ENCODE results near the gene GRIN3A. TPM values are rescaled to one million over a fixed set of nuclear protein-coding genes. Genes with fewer than 3 reads are reported as not detected.
"Not testable (repeated sequence)": the region's sequence is repeated elsewhere in the genome, so short reads cannot be mapped to it uniquely, and the experiment has no call there.

GRIN3A gene
- total RNA-seq, 1 donor from 2014 or later: 0.08 TPM

DNA sequence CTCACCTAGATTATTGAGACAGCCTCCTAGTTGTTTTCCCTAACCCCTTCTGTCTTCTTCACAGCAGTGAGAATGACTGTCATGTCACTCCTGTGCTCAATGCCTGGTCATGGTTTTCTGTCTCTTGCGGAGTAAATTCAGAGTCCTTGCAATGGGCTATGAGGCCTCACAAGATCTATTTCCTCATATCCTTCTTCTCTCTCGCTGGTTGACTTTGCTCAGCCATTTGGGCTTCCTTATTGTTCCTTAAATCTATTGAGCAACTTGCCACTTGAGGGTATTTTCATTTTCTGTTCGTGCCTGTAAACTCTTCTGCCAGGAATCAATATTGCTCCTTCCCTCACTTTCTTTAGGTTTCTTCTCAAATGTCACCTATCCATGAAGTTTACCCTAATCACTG is 152.7 kb downstream of the GRIN3A start:
- DNase-seq (ENCODE audit: low spot score) (no peak), ATAC-seq (no peak)

- DNase-seq (ENCODE audit: low spot score): no peak
- ATAC-seq: no peak
Measured at GRCh38 chr9:101582553-101582952, 155.9 kb downstream of the GRIN3A start.

DNA sequence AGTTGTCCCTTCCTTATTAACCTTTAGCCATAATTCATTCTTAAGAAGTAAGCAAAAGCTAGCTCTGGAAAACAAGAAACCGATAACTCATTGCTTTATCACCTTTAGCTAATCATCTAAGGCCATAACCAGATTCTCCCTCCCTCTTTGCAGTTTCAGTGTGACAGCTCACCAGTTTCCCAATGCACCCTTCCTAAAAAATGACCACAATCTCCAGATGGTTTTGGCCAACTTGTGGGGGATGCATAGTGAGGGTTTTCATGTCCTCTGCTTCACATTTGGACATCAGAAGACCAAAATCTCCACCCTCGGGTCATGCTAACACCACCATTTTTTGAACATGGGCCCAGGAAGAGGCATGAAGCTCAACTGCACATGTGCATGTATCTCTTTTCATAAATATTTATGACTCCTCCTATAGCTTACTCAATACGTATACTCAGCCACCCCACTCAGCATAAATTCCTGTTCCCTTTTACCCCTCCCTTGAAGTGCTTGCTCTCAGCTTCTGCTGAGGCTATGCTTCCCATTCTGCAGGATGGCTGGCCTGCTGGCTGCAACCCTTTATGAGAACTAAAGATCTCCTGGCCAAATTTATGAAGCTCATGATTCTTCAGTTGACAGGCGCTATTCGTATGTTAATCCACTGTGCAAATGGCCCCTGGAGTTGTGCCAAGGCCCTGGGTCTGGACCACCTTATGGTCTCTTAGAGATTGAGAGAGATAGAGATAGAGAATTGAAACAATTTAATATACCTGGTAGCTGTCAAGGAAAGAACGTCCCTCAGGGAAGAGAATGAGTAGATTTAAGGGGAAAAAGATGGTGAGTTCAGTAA is 158.5 kb downstream of the GRIN3A start:
- DNase-seq (ENCODE audit: low spot score) (no peak), ATAC-seq (peak; percentile 31)

DNA sequence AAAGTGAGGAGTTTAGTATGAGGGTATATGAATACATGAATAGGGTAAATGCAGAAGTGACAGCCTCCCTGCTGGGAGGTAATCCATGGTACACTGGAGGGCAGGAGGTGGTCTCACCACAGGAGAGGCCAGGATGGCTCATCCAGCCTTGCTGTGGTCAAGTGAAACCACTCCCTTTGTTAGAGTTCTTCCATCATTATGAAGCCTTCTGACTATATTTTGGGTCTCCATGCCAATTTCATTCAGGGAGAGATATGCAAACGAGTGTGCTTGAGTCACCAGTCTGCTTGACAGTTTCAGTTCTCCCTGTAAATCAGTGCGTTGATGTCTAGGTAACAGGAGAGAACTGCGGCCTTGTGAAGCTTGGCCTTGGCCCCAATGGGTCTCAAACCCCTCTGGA is 160.1 kb downstream of the GRIN3A start:
- no peak for DNase-seq (ENCODE audit: low spot score)
- ATAC-seq: no peak

GRCh38 chr9:101574731-101575333 is 163.6 kb downstream of the GRIN3A start:
- DNase-seq (ENCODE audit: low spot score) (peak; percentile 46), ATAC-seq (peak; percentile 80)

- ATAC-seq: no peak
Measured at GRCh38 chr9:101572316-101572715, 166.1 kb downstream of the GRIN3A start.

GRCh38 chr9:101571114-101571513 is 167.3 kb downstream of the GRIN3A start:
- ATAC-seq: no peak
- no peak for DNase-seq (ENCODE audit: low spot score)

More at GRCh38 chr9:101572316-101572715, 166.1 kb downstream of the GRIN3A start:
- no peak for DNase-seq (ENCODE audit: low spot score)

DNA sequence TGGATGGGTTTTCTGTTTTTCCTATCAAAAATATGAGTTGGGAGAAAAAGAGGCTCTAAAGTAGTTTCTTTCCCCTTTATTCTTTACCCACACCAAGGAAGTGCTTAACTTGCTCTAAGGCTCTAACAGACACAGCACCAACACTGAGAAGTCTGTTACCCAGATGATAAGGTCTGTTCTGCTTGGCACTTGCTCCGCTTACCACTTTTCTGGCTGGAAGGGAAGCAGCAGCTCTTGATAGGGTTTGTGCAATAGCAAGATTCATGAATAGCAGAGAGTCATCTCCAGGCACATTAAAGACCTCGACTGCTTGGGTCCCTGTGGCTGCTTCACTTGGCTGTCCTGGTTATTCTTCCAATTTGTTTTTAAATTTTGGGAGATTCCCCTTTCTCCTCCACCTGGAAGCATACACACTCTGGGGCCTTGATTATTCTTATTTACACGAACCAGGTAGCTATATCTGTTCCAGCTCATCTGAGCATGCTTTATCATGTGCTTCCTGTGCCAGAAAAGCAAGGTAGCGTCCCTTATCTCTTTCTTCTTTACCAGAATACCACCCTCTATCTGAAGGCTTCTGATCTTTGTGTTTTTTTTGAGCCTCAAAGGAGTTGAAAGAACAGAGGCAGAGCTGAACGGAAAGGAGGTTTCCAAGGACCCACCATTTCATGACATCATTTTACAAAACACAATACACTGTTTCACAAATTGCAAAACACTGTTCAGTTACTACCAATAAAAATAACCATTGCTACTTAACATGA is 168.5 kb downstream of the GRIN3A start:
- ATAC-seq (no peak), DNase-seq (ENCODE audit: low spot score) (no peak)

DNA sequence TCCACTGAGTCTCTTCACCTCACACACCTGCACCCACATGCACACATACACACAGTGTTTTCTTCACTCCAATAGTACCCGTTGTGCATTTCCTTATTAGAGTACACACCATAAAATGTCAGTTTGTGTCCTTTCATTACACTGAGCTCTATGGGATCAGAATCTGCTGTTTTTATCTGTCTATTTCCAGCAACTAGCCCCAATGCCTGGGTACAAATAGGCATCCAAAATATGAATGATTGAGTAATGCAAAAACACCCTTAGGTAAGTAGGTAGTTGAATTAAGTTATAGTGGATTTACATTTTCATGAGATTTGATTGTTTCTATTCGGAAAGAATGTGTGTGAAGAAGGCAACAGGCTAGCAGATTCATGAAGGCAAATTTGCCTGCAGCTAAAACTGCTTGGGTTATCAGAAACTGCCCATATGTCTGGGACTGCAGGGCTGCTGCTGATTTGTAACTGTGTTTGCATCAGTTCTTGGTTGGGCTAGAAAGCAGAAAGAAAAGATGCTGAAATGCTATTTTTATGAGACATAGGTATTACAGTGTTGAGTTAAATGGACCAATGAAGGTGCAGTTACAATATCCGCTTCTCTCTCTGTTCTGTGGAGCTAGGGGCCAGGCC is 170.6 kb downstream of the GRIN3A start:
- no peak for DNase-seq (ENCODE audit: low spot score)

DNA sequence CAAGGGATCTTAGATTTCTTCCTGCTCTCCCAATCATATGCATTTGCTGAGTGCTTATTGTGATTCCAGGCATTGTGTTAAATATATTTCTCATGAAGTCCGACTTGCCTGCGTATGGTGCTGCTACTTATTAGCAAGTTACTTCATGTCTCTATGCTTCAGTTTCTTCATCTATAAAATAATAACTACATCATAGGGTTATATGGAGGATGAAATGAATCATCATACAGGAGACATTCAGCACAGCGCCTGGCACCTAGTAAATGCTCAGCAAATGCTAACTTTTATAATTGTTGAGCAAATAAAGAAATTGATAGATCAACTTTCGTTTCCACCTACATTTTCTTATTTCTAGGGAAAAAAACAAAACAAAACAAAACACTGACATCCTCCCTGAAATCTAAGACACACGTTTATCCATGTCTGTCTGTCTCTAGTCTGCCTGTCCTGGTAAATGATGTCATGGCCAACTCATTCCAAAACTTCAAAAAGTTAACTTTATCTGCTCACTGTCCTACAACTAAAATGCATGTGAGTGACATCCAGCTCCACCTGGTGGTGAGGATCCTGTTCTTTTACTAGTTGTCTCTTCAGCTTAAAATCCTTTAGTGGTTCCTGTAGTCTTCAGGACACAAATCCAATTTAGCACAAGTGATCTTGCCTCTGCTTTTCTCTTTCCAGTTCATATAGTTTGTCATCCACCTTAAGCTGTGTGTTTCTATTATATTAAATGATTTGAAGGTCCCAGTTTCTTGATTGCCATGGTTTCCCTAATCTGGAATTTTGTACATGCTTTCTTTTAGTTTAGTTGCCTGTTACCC is 171.3 kb downstream of the GRIN3A start:
- DNase-seq (ENCODE audit: low spot score): no peak
- ATAC-seq: peak; percentile 78

More for the DNA sequence above, 170.6 kb downstream of the GRIN3A start:
- no peak for ATAC-seq

- no peak for DNase-seq (ENCODE audit: low spot score)
- no peak for ATAC-seq
Measured at GRCh38 chr9:101564252-101564651, 174.2 kb downstream of the GRIN3A start.

GRCh38 chr9:101562966-101563365 is 175.5 kb downstream of the GRIN3A start:
- DNase-seq (ENCODE audit: low spot score) (no peak), ATAC-seq (no peak)

- DNase-seq (ENCODE audit: low spot score) (no peak), ATAC-seq (no peak)
Measured at GRCh38 chr9:101561740-101562139, 176.7 kb downstream of the GRIN3A start.

DNA sequence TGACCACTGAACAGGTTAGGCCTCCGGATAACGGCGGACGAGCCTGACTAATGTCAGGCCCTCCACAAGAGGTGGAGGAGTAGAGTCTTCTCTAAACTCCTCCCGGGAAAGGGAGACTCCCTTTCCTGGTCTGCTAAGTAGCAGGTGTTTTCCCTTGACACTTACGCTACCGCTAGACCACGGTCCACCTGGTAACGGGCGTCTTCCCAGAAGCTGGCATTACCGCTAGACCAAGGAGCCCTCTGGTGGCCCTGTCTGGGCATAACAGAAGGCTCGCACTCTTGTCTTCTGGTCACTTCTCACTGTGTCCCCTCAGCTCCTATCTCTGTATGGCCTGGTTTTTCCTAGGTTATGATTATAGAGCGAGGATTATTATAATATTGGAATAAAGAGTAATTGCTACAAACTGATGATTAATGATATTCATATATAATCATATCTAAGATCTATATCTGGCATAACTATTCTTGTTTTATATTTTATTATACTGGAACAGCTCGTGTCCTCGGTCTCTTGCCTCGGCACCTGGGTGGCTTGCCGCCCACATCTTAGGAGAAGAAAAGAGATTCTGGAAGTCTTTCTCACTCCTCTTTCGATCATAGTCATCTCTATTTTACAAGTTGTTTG is 188.9 kb downstream of the GRIN3A start:
- ATAC-seq; DNase-seq (ENCODE audit: low spot score): not testable (repeated sequence)

DNA sequence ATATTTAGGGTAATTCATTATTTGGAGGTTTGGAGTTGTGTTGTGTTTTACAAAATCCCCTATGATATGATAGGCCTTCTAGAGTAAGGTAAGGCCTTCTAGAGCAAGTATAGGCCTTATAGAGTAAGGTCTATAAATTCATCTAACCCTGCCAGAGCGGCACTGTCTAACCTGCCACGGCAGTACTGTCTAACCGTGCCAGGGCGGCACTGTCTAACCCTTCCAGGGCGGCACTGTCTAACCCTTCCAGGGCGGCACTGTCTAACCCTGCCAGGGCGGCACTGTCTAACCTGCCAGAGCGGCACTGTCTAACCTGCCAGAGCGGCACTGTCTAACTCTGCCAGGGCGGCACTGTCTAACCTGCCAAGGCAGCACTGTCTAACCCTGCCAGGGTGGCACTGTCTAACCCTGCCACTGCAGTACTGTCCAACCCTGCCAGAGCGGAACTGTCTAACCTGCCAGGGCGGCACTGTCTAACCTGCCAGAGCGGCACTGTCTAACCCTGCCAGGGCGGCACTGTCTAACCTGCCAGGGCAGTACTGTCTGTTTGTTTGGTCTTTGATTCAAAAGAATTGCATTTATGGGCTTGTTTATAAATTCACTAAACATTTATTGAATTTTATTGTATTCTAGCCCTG is 195.2 kb downstream of the GRIN3A start:
- DNase-seq (ENCODE audit: low spot score) (no peak), ATAC-seq (peak; percentile 52)

GRCh38 chr9:101540069-101540468 is 198.4 kb downstream of the GRIN3A start:
- DNase-seq (ENCODE audit: low spot score) (no peak), ATAC-seq (peak; percentile 62)

- ATAC-seq (no peak), DNase-seq (ENCODE audit: low spot score) (no peak)
Measured at GRCh38 chr9:101536938-101537337, 201.5 kb downstream of the GRIN3A start.

DNA sequence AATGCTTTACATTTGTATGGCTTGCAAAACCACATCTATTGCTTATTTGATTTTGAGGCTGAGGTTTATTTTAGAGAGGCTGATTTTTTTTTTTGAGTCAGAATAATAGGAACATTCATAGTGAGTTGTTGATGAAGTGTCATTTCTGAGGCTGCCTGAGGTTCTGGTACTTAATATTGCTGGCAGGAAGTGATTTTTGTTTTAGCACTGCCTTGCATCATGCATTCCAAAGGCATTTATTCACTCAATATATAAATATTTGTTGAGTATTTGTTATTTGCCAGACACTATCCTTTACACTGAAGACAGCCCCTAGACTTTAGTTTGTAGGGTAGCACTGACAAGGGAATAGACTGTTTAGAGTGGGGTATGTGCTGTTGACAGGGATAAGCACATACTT is 202.1 kb downstream of the GRIN3A start:
- ATAC-seq: no peak
- DNase-seq (ENCODE audit: low spot score): no peak
